ENCODE measurements around the gene FAM209A. TPM values are rescaled to one million over a fixed set of nuclear protein-coding genes. Genes with fewer than 3 reads are reported as not detected.
A peak's percentile ranks its signal among the peaks of the same experiment; 100 is the strongest.

The FAM209A gene
- polyA plus RNA-seq, 3 donors = 0.19 to 3.6 TPM; not detected in 1

DNA sequence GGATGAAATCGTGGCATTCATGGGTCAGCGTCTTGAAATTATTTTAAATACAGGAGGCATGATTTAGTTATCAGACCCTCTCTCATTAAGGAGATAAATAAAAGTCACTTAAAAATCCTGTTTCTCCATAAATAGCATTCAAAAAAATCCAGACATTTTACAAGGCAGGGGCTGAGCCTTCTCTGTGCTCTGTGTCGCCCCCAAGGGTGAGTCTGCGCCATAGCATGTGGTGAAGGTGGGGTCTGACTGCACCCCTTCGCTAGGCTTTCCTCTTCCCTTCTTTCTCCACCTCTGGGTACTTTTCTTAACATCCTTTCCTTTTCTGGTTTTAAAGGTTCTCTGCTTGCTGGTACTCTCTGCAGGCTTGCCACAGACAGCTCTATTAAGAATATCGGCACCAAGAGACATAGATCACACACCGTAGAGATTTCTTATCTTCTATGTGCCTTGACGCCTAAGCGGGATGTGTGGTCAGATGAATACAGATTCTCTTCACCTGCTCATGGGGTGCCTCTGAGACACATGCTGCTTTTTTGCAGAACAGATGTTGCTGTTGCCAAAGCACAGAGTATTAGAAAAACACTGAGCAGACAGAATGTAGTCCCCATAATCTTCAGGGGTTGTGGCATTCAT is 20.1 kb upstream of the FAM209A start:
- Mint-ChIP-seq H3K4me1 (no peaks in the 10 kb centered on the region), H3K36me3 (peaks cover 32 to 83% of the 10 kb centered on the region in 2 donors), H3K9me3 (no peaks in the 10 kb centered on the region), H3K27me3 (ENCODE audit: low read depth in 3 of 3) (no peaks in the 10 kb centered on the region), H3K27ac (no peak overlapping the region), H3K4me3 (no peak overlapping the region)
- Histone ChIP-seq H3K27me3 (ENCODE audit: control insufficient read depth in 2 of 2, insufficient read depth in 2 of 2, low read length in 2 of 2) (no peaks in the 10 kb centered on the region), H3K4me2 (replicated peaks; ENCODE audit: extremely low read depth, low read length, poor library complexity, severe bottlenecking) (no peak overlapping the region), H2AFZ (ENCODE audit: insufficient read depth, low read depth, low read length, poor library complexity, severe bottlenecking) (no peak overlapping the region), H4K20me1 (ENCODE audit: insufficient read depth, low read length) (peaks cover 71% of the 10 kb centered on the region), H3K36me3 (replicated peaks in 1 of 2; ENCODE audit: control insufficient read depth in 1 of 2, insufficient read depth in 2 of 2, low read length in 2 of 2) (peaks cover 12 to 71% of the 10 kb centered on the region in 2 donors), H3K9me3 (replicated peaks in 1 of 2; ENCODE audit: control insufficient read depth in 1 of 2, insufficient read depth in 1 of 2, low read length in 2 of 2) (no peaks in the 10 kb centered on the region), H3K9ac (ENCODE audit: insufficient read depth, low read length, poor library complexity, severe bottlenecking) (no peak overlapping the region), H3K4me3 (replicated peaks in 1 of 3; ENCODE audit: low read depth in 2 of 3, low read length in 3 of 3) (no peak overlapping the region), H3K4me1 (ENCODE audit: control insufficient read depth in 1 of 2, insufficient read depth in 2 of 2, low read length in 2 of 2) (no peaks in the 10 kb centered on the region), H3K79me2 (ENCODE audit: insufficient read depth, low read length) (peaks cover 9% of the 10 kb centered on the region), H3K27ac (ENCODE audit: low read depth in 1 of 2, low read length in 2 of 2) (peak overlapping the region in 1 of 2 donors; percentile 27)
- DNase-seq = no peak
- TF ChIP-seq, protein P1, sequence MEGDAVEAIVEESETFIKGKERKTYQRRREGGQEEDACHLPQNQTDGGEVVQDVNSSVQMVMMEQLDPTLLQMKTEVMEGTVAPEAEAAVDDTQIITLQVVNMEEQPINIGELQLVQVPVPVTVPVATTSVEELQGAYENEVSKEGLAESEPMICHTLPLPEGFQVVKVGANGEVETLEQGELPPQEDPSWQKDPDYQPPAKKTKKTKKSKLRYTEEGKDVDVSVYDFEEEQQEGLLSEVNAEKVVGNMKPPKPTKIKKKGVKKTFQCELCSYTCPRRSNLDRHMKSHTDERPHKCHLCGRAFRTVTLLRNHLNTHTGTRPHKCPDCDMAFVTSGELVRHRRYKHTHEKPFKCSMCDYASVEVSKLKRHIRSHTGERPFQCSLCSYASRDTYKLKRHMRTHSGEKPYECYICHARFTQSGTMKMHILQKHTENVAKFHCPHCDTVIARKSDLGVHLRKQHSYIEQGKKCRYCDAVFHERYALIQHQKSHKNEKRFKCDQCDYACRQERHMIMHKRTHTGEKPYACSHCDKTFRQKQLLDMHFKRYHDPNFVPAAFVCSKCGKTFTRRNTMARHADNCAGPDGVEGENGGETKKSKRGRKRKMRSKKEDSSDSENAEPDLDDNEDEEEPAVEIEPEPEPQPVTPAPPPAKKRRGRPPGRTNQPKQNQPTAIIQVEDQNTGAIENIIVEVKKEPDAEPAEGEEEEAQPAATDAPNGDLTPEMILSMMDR (IDR thresholded peaks at IDR 0.05) = peak; percentile 71
- intact Hi-C loops (cut with micrococcal nuclease) = no loop called here
- 100% methylated on average over 4 of the region's 9 CpGs for WGBS (ENCODE audit: insufficient coverage)

DNA sequence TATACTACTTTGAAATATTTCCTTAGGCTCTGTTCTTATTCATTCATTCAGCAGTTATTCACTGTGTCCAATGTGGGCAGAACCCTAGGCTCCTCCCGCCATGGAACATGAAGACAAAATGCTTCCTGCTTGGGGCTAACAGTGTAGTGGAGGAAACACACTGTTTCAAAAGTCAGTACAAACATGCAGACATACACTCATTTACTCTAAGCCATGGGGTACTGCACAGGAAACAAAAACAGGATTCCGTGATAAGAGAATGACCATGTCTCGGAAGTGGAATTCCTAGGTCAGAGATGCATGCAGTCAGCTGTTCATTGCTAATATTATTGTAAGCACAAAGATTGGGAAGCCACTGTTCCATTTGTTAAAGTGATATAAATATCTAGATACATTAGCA is 18.4 kb upstream of the FAM209A start:
- H3K79me2 ChIP-seq (ENCODE audit: insufficient read depth, low read length) = peaks cover 9% of the 10 kb centered on the region
- no peak overlapping the region for H3K27ac ChIP-seq (ENCODE audit: low read depth in 1 of 2, low read length in 2 of 2)
- no peak for DNase-seq

More for the DNA sequence above, 18.4 kb upstream of the FAM209A start:
- H4K20me1 ChIP-seq (ENCODE audit: insufficient read depth, low read length) = peaks cover 84% of the 10 kb centered on the region
- no peaks in the 10 kb centered on the region for H3K4me1 Mint-ChIP-seq
- no peaks in the 10 kb centered on the region for H3K9me3 Mint-ChIP-seq
- H3K4me3 ChIP-seq (replicated peaks in 1 of 3; ENCODE audit: low read depth in 2 of 3, low read length in 3 of 3) = no peak overlapping the region
- H3K4me2 ChIP-seq (replicated peaks; ENCODE audit: extremely low read depth, low read length, poor library complexity, severe bottlenecking) = no peak overlapping the region
- intact Hi-C loops (cut with micrococcal nuclease) = no loop called here
- H3K9ac ChIP-seq (ENCODE audit: insufficient read depth, low read length, poor library complexity, severe bottlenecking) = no peak overlapping the region
- H2AFZ ChIP-seq (ENCODE audit: insufficient read depth, low read depth, low read length, poor library complexity, severe bottlenecking) = no peak overlapping the region
- no peak overlapping the region for H3K4me3 Mint-ChIP-seq
- TF ChIP-seq, protein P1 (IDR thresholded peaks at IDR 0.05) = no peak
- no peaks in the 10 kb centered on the region for H3K27me3 ChIP-seq (ENCODE audit: control insufficient read depth in 2 of 2, insufficient read depth in 2 of 2, low read length in 2 of 2)
- H3K9me3 ChIP-seq (replicated peaks in 1 of 2; ENCODE audit: control insufficient read depth in 1 of 2, insufficient read depth in 1 of 2, low read length in 2 of 2) = no peaks in the 10 kb centered on the region
- no CpG with 5 or more reads among the region's 3 CpGs for WGBS (ENCODE audit: insufficient coverage)
- H3K36me3 Mint-ChIP-seq = peaks cover 33 to 72% of the 10 kb centered on the region in 2 donors
- no peaks in the 10 kb centered on the region for H3K27me3 Mint-ChIP-seq (ENCODE audit: low read depth in 3 of 3)
- H3K36me3 ChIP-seq (replicated peaks in 1 of 2; ENCODE audit: control insufficient read depth in 1 of 2, insufficient read depth in 2 of 2, low read length in 2 of 2) = peaks cover 6 to 78% of the 10 kb centered on the region in 2 donors
- no peak overlapping the region for H3K27ac Mint-ChIP-seq
- no peaks in the 10 kb centered on the region for H3K4me1 ChIP-seq (ENCODE audit: control insufficient read depth in 1 of 2, insufficient read depth in 2 of 2, low read length in 2 of 2)

Data from CD14-positive monocyte (primary cell).